HL-60/S4 treated with retinoic acid at 250 ng/mL for 4 days and 3 days (cell line): Measurements from ENCODE around the gene LPP.

Source experiments
- in situ Hi-C: fragments of 300-500 bp; cut with MboI; formaldehyde crosslinking; loops from 2 replicates; pipeline ENCODE4 v1.7.0; 2022; ENCODE audit warnings: low sequenced_read_pairs

LPP gene

GRCh38 chr3:188458756-188459155 lies 304.8 kb downstream of the LPP start:
- in situ Hi-C loops, result no loop called here

DNA sequence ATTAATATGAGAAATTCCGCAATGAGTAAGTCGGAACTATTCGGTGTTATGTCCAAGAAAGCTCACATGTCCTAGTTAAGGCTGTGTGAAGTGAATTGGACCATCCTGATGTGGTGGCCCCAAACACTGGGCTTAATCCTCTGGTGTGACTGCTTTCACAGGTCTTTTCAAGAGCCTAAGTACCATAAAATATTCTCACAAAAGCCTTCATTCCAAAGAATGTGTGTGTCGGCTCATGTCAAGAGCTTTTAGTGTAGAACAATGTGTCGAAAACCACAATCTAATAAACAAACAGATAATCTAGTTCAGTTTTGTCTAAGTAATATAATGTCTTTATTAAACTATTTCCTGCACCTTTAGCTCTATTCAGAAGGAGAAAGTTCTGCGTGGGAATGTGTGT lies 311.4 kb downstream of the LPP start:
- in situ Hi-C loops, result no loop called here

- in situ Hi-C loops, result no loop called here
These were observed 314.2 kb downstream of the LPP start for GRCh38 chr3:188468196-188468595.

DNA sequence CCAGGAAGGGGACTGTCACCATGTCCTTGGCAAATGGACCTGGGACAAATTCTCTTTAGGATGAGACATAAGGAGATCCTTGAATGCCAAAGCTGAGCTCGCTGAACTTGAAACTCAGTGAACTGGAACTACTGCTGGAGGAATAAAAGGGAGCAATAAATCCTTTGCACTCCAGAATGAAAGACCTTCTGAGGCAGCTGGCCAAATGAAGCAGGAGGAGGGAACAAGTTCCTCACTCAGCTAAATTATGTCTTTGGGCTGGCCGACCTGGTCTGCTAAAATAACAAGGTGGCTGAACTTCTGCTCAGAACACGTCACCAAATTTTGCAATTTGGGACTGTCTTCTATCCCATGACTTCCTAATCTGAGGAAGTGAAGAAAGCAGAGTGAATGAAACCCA lies 314.7 kb downstream of the LPP start:
- in situ Hi-C loops, result no loop called here

- in situ Hi-C loops, result no loop called here
These were observed 315.4 kb downstream of the LPP start for GRCh38 chr3:188469228-188469885.

GRCh38 chr3:188470508-188471130 lies 316.7 kb downstream of the LPP start:
- in situ Hi-C loops, result no loop called here

- in situ Hi-C loops, result no loop called here
These were observed 317.8 kb downstream of the LPP start for GRCh38 chr3:188471723-188472122.

- in situ Hi-C loops, result no loop called here
These were observed 318.4 kb downstream of the LPP start for GRCh38 chr3:188472336-188472735.

DNA sequence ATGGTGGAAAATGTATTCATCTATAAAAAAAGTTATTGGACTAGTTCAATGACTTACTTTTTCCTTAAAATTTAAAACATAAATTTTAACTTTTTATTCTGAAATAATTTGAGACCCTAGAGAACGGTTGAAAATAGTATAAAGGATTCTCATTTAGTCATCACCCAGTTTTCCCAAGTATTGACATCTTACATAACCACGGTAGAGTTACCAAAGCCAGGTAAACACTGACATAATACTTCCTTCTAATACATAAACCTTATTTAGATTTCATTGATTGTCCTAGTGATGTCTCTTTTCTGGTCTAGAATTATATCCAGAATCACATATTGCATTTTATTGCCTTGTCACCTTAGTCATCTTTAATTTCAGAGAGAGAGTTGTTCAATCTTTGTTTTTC lies 319.1 kb downstream of the LPP start:
- in situ Hi-C loops, result no loop called here

- in situ Hi-C loops, result no loop called here
These were observed 319.8 kb downstream of the LPP start for GRCh38 chr3:188473591-188474288.

- in situ Hi-C loops, result no loop called here
These were observed 323.0 kb downstream of the LPP start for GRCh38 chr3:188476935-188477334.

DNA sequence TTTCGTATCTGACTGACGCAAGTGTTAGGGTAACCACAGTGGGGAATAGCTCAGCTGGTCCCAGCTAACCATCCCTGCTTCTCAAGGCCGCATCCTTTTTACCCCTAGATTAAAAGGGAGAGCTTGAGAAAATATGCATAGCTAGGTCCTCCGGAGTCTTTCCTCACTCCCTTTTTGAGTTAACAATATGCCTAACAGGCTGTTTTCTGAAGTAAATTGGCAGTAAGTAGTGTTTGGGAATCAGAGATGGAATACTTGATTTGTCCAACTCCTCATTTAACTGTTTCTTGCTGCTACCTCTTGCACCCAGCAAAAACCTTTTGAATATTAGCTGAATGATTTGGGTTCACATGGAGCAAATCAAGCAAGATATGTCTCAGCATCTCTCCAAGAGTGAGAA lies 326.1 kb downstream of the LPP start:
- in situ Hi-C loops, result no loop called here

GRCh38 chr3:188482929-188483328 lies 329.0 kb downstream of the LPP start:
- in situ Hi-C loops, result no loop called here

GRCh38 chr3:188486126-188486525 lies 332.2 kb downstream of the LPP start:
- in situ Hi-C loops, result no loop called here

- in situ Hi-C loops, result no loop called here
These were observed 333.0 kb downstream of the LPP start for GRCh38 chr3:188486952-188487351.

- in situ Hi-C loops, result no loop called here
These were observed 333.7 kb downstream of the LPP start for GRCh38 chr3:188487652-188488051.

DNA sequence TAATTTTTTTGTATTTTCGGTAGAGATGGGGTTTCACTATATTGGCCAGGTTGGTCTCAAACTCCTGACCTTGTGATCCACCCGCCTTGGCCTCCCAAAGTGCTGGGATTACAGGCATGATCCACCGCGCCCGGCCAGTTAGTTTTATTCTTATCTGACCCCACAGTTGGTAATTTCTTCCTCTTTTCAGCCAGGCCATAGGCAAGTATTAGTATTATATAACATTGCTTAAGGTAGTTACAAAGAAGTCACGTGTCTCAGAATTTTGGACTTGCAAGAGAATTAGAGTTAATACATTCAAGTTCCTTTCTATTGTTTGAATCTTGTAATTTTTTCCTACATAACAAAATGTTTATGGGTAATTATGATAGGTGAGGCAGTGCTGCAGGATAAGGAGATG lies 334.8 kb downstream of the LPP start:
- in situ Hi-C loops, result no loop called here

- in situ Hi-C loops, result no loop called here
These were observed 335.9 kb downstream of the LPP start for GRCh38 chr3:188489639-188490405.

- in situ Hi-C loops, result no loop called here
These were observed 336.5 kb downstream of the LPP start for GRCh38 chr3:188490416-188490815.

- in situ Hi-C loops, result no loop called here
These were observed 337.3 kb downstream of the LPP start for GRCh38 chr3:188491276-188491687.

GRCh38 chr3:188496390-188496789 lies 342.4 kb downstream of the LPP start:
- in situ Hi-C loops, result no loop called here

DNA sequence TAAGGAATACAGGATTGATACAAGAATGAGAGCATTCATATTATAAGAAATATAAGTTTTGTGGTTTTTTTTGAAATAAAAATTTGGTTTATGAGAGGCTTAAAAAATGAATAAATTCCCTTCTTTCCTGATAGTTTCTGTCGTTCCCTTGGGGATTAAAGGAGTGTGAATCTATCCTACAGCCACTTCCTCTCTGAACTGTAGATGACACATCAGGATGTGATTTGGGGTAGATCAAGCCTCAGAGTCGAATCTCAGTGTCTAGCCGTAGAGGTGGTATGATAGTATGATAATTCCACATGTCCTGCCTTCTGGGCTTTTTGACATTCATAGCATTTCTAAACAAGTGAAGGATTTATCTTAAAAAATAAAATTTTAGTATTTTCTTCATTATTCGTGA lies 343.1 kb downstream of the LPP start:
- in situ Hi-C loops, result no loop called here
